Endothelial cell of umbilical vein (primary cell): Measurements from ENCODE around the gene GALNT12. TPM values are rescaled to one million over a fixed set of nuclear protein-coding genes. Genes with fewer than 3 reads are reported as not detected.

ENCODE experiments used
- BruUV-seq: library from RNA; stranded (reverse); fragments of 400-500 nt; replicated peaks from 2 replicates; lab custom pipeline; 2021; lab: Mats Ljungman, UMichigan
- CTCF ChIA-PET: fragments of 300-600, 350-600 bp; sonication (Branson Sonifier 250); formaldehyde crosslinking; loops from one replicate; lab custom pipeline; 2021; ENCODE audit warnings: antibody characterized with exemption, inconsistent platforms; lab: Charles Lee
- POLR2A ChIA-PET: fragments of 300-600, 350-600 bp; sonication (Branson Sonifier 250); formaldehyde crosslinking; loops from one replicate; lab custom pipeline; 2021; ENCODE audit warnings: antibody characterized with exemption, inconsistent platforms; lab: Charles Lee
- DNase-seq: peaks from one replicate; pipeline ENCODE4 v3.0.0-alpha.2; 2011; ENCODE audit warnings: low read depth, low spot score
- FAIRE-seq: peaks from 2 replicates; lab custom pipeline; 2011; peaks lifted over from hg19 to GRCh38; lab: Jason Lieb, UNC
- H2AFZ ChIP-seq: 2 replicates; pipeline ENCODE4 v1.6.0; 2012; ENCODE audit warnings: low read depth, low read length, control low read depth, inconsistent platforms
- H3K27ac ChIP-seq: 2 replicates; pipeline ENCODE4 v1.5.1; 2011; ENCODE audit warnings: low read depth, mild to moderate bottlenecking, control low read depth, low read length, moderate library complexity; ENCODE audit not compliant: insufficient read depth
- H3K27me3 ChIP-seq, 2 experiments: 2 replicates each; pipeline versions ENCODE4 v1.6.0 to v1.6.1; 2011; ENCODE audit warnings: low read length in 2 of 2, mixed read lengths in 1 of 2; ENCODE audit not compliant: control insufficient read depth in 2 of 2, insufficient read depth in 2 of 2
- H3K36me3 ChIP-seq, 2 experiments: 2 replicates in 1 of 2; 3 replicates in 1 of 2; pipeline ENCODE4 v1.5.1; 2011; ENCODE audit warnings: low read length in 2 of 2, mild to moderate bottlenecking in 1 of 2, moderate library complexity in 1 of 2; ENCODE audit not compliant: control insufficient read depth in 2 of 2, insufficient read depth in 2 of 2; ENCODE audit errors: extremely low read depth in 1 of 2
- H3K4me1 ChIP-seq: 3 replicates; pipeline ENCODE4 v1.5.1; 2011; ENCODE audit warnings: mild to moderate bottlenecking, low read length; ENCODE audit not compliant: control insufficient read depth, insufficient read depth; ENCODE audit errors: extremely low read depth
- H3K4me2 ChIP-seq: 2 replicates; pipeline ENCODE4 v1.6.1; 2011; ENCODE audit warnings: low read length, control low read depth, mixed read lengths; ENCODE audit not compliant: insufficient read depth
- H3K4me3 ChIP-seq, 3 experiments: fragments of 200-600 bp in 1 of 3; sonication (generic), shearing (Covaris generic) in 1 of 3; replicated peaks in 1 of 3; 2 replicates each; pipeline ENCODE4 v1.5.1; 2011 to 2016; ENCODE audit warnings: control low read depth in 3 of 3, low read length in 3 of 3, mild to moderate bottlenecking in 2 of 3, inconsistent platforms in 1 of 3, low read depth in 1 of 3, moderate library complexity in 1 of 3; ENCODE audit not compliant: insufficient read depth in 1 of 3
- H3K79me2 ChIP-seq: 2 replicates; pipeline ENCODE4 v1.6.0; 2012; ENCODE audit warnings: low read length, inconsistent platforms; ENCODE audit not compliant: control insufficient read depth, insufficient read depth
- H3K9ac ChIP-seq: replicated peaks from 2 replicates; pipeline ENCODE3; 2011; ENCODE audit warnings: low read length, control low read depth; ENCODE audit not compliant: insufficient read depth; ENCODE audit errors: extremely low read depth
- H3K9me1 ChIP-seq: replicated peaks from 3 replicates; pipeline ENCODE4 v1.6.0; 2011; ENCODE audit warnings: mild to moderate bottlenecking, low read length; ENCODE audit not compliant: control insufficient read depth, insufficient read depth; ENCODE audit errors: extremely low read depth
- H3K9me3 ChIP-seq: replicated peaks from 2 replicates; pipeline ENCODE4 v1.5.1; 2012; ENCODE audit warnings: low read length, inconsistent platforms; ENCODE audit not compliant: control insufficient read depth, insufficient read depth
- H4K20me1 ChIP-seq: replicated peaks from 2 replicates; pipeline ENCODE3; 2011; ENCODE audit warnings: mild to moderate bottlenecking, low read length; ENCODE audit not compliant: control insufficient read depth, insufficient read depth; ENCODE audit errors: extremely low read depth
- EZH2 ChIP-seq: IDR thresholded peaks from 2 replicates; pipeline ENCODE4 v1.6.1; 2012; ENCODE audit warnings: borderline replicate concordance, low read depth, mild to moderate bottlenecking, moderate library complexity, low read length, inconsistent platforms; ENCODE audit not compliant: severe bottlenecking
- FOS ChIP-seq: IDR thresholded peaks from 2 replicates; pipeline ENCODE4 v1.6.1; 2011; ENCODE audit warnings: mild to moderate bottlenecking, low read length, moderate library complexity, borderline replicate concordance; ENCODE audit not compliant: insufficient read depth
- GATA2 ChIP-seq: IDR thresholded peaks from 2 replicates; pipeline ENCODE4 v1.7.0; 2011; ENCODE audit warnings: low read depth, mild to moderate bottlenecking, moderate library complexity, mixed read lengths, low read length; ENCODE audit not compliant: insufficient read length, insufficient read depth
- JUN ChIP-seq: IDR thresholded peaks from 2 replicates; pipeline ENCODE4 v1.6.1; 2011; ENCODE audit warnings: borderline replicate concordance, low read depth; ENCODE audit not compliant: insufficient read length, insufficient read depth
- MYC ChIP-seq: IDR thresholded peaks from one replicate; pipeline ENCODE4 v1.6.1; 2011; ENCODE audit warnings: mild to moderate bottlenecking, low read depth, low read length
- POLR2A ChIP-seq: IDR thresholded peaks from 2 replicates; pipeline ENCODE4 v1.6.1; 2012; ENCODE audit warnings: low read depth, mild to moderate bottlenecking, control low read depth, low read length
- POLR2AphosphoS5 ChIP-seq: IDR thresholded peaks from 2 replicates; pipeline ENCODE4 v1.6.1; 2012; ENCODE audit warnings: low read depth, mild to moderate bottlenecking, control low read depth, low read length, moderate library complexity; ENCODE audit not compliant: insufficient read depth
- dilution Hi-C: fragments of 300-500 bp; cut with MboI; formaldehyde crosslinking; loops from one replicate; pipeline ENCODE4 v1.15.0; 2019; ENCODE audit warnings: low sequenced_read_pairs; ENCODE audit not compliant: extremely low pct_ligation_motif_present
- intact Hi-C: fragments of 100-400 bp; cut with micrococcal nuclease; formaldehyde crosslinking; loops from one replicate; pipeline ENCODE4 v1.10.0; 2022
- polyA plus RNA-seq, 4 experiments: library from polyadenylated mRNA; depleted of rRNA in 3 of 4; stranded (reverse) in 3 of 4; unstranded in 1 of 4; fragments of >200 nt; gene quantifications; 2 replicates each; pipeline versions ENCODE4 v1.2.1 to v1.2.3, GENCODE V29; 2011 to 2012; ENCODE audit warnings: missing spikeins in 1 of 4
- total RNA-seq: library from RNA; stranded (reverse); gene quantifications from 2 replicates; pipeline ENCODE4 v1.2.3, GENCODE V29; 2021
- TF ChIP-seq, protein P1 (sequence below): IDR thresholded peaks from 2 replicates; pipeline ENCODE4 v1.6.1; 2011; ENCODE audit not compliant: insufficient read depth, insufficient read length
- TF ChIP-seq, protein P2 (sequence below), 2 donors: IDR thresholded peaks; 1 replicate in 1 of 2; 2 replicates in 1 of 2; pipeline ENCODE4 v1.5.1; 2011; ENCODE audit warnings: low read length in 2 of 2, mild to moderate bottlenecking in 2 of 2, moderate library complexity in 2 of 2, control low read depth in 1 of 2, inconsistent platforms in 1 of 2, low read depth in 1 of 2; ENCODE audit not compliant: insufficient read depth in 1 of 2; ENCODE audit errors: extremely low read depth in 1 of 2

The GALNT12 gene
- total and polyA plus RNA-seq, 2 donors (not counting 3 experiments of a cell fraction or from before 2014, with no cell fraction given) = 0.26 to 0.44 TPM

DNA sequence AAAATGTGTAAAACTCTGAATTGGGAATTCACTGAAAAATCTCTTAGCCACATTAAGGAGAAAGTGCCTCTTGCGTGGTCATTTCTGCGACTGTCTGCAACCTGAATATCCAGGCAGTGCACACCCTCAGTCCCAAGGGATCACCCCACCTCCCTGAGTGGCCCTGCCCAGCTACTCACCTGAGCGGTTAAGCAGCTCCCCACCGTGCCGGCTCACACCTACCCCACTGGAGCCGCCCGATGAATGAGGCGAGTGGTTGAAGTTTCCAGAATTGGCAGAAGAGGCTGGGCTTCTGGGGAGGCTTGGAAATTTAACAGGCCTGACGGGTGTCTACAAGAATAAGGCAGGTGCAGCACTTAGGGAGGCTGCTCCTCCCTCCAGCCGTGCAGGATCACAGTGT lies 36.8 kb upstream of the GALNT12 start:
- Histone ChIP-seq H4K20me1 (no peaks in the 10 kb centered on the region), H3K27ac (no peak overlapping the region), H3K36me3 (peaks cover 0 to 20% of the 10 kb centered on the region in 2 experiments), H3K4me3 (no peak overlapping the region), H3K4me1 (peaks cover 1% of the 10 kb centered on the region), H3K79me2 (no peaks in the 10 kb centered on the region), H3K4me2 (no peak overlapping the region), H3K9me1 (no peaks in the 10 kb centered on the region), H3K27me3 (no peaks in the 10 kb centered on the region), H3K9ac (no peak overlapping the region), H2AFZ (no peak overlapping the region), H3K9me3 (no peaks in the 10 kb centered on the region)
- DNase-seq (no peak), FAIRE-seq (no peak)
- dilution Hi-C loops (loop anchor here (25.0 kb wide), 1 partner anchor 483 kb away; no protein-coding TSS in a partner anchor), intact Hi-C loops (no loop called here)
- no TSS peak for BruUV-seq
- ChIA-PET POLR2A (no interaction called here), CTCF (interaction anchor here (1.0 to 1.2 kb wide), 2 partner anchors 455 to 565 kb away, joined by 3 read pairs; no protein-coding TSS in a partner anchor)
- TF ChIP-seq POLR2AphosphoS5 = no peak
- TF ChIP-seq, protein P1, sequence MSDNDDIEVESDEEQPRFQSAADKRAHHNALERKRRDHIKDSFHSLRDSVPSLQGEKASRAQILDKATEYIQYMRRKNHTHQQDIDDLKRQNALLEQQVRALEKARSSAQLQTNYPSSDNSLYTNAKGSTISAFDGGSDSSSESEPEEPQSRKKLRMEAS = no peak
- TF ChIP-seq FOS = no peak
- no peak for TF ChIP-seq EZH2
- TF ChIP-seq POLR2A = no peak
- no peak for TF ChIP-seq MYC
- TF ChIP-seq JUN = no peak
- TF ChIP-seq, protein P2, sequence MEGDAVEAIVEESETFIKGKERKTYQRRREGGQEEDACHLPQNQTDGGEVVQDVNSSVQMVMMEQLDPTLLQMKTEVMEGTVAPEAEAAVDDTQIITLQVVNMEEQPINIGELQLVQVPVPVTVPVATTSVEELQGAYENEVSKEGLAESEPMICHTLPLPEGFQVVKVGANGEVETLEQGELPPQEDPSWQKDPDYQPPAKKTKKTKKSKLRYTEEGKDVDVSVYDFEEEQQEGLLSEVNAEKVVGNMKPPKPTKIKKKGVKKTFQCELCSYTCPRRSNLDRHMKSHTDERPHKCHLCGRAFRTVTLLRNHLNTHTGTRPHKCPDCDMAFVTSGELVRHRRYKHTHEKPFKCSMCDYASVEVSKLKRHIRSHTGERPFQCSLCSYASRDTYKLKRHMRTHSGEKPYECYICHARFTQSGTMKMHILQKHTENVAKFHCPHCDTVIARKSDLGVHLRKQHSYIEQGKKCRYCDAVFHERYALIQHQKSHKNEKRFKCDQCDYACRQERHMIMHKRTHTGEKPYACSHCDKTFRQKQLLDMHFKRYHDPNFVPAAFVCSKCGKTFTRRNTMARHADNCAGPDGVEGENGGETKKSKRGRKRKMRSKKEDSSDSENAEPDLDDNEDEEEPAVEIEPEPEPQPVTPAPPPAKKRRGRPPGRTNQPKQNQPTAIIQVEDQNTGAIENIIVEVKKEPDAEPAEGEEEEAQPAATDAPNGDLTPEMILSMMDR (IDR thresholded peaks at IDR 0.05; ENCODE audit: extremely low read depth in 1 of 2, insufficient read depth in 1 of 2, low read depth in 1 of 2, low read length in 2 of 2) = no peak
- TF ChIP-seq GATA2 = no peak
